HG03558 (cell line): ENCODE results near the gene RALB.
"Not testable (repeated sequence)": the region's sequence is repeated elsewhere in the genome, so short reads cannot be mapped to it uniquely, and the experiment has no call there.

Experiments used
- ATAC-seq: cut with Tn5 transposase; IDR thresholded peaks from one replicate; pipeline ENCODE4 v1.9.1; 2021; ENCODE audit warnings: moderate number of reproducible peaks; ENCODE audit not compliant: unreplicated experiment; ENCODE audit errors: extremely low read depth

Gene RALB

GRCh38 chr2:120240901-120241429 is 11.7 kb upstream of the RALB start:
- ATAC-seq = no peak

- ATAC-seq = no peak
Measured at GRCh38 chr2:120241684-120242083, 11.0 kb upstream of the RALB start.

GRCh38 chr2:120243211-120243610 is 9.4 kb upstream of the RALB start:
- no peak for ATAC-seq

GRCh38 chr2:120243875-120244553 is 8.6 kb upstream of the RALB start:
- ATAC-seq = no peak

GRCh38 chr2:120244656-120245519 is 7.8 kb upstream of the RALB start:
- ATAC-seq = no peak

GRCh38 chr2:120245520-120246332 is 6.9 kb upstream of the RALB start:
- no peak for ATAC-seq

- no peak for ATAC-seq
Measured at GRCh38 chr2:120246546-120247300, 5.9 kb upstream of the RALB start.

GRCh38 chr2:120247851-120248250 is 4.8 kb upstream of the RALB start:
- no peak for ATAC-seq

- no peak for ATAC-seq
Measured at GRCh38 chr2:120250640-120251039, 2.0 kb upstream of the RALB start.

- ATAC-seq = no peak
Measured at GRCh38 chr2:120251078-120251477, 1.6 kb upstream of the RALB start.

GRCh38 chr2:120251880-120252224 is 800 bp upstream of the RALB start:
- no peak for ATAC-seq

- ATAC-seq = peak; percentile 10
Measured at GRCh38 chr2:120253021-120253882, 600 bp downstream of the RALB start.

- ATAC-seq = no peak
Measured at GRCh38 chr2:120254178-120254577, 1.5 kb downstream of the RALB start.

- ATAC-seq = no peak
Measured at GRCh38 chr2:120255071-120255470, 2.4 kb downstream of the RALB start.

- no peak for ATAC-seq
Measured at GRCh38 chr2:120255986-120256650, 3.5 kb downstream of the RALB start.

GRCh38 chr2:120256651-120257000 is 4.0 kb downstream of the RALB start:
- no peak for ATAC-seq

- no peak for ATAC-seq
Measured at GRCh38 chr2:120257522-120257921, 4.9 kb downstream of the RALB start.

- no peak for ATAC-seq
Measured at GRCh38 chr2:120258196-120258595, 5.5 kb downstream of the RALB start.

GRCh38 chr2:120259939-120260338 is 7.3 kb downstream of the RALB start:
- ATAC-seq = not testable (repeated sequence)
